ENCODE results near the gene AIF1L. TPM values are rescaled to one million over a fixed set of nuclear protein-coding genes. Genes with fewer than 3 reads are reported as not detected.

AIF1L gene
- total and polyA plus RNA-seq, 2 donors (not counting 1 experiment from before 2014, with no cell fraction given) = not detected

DNA sequence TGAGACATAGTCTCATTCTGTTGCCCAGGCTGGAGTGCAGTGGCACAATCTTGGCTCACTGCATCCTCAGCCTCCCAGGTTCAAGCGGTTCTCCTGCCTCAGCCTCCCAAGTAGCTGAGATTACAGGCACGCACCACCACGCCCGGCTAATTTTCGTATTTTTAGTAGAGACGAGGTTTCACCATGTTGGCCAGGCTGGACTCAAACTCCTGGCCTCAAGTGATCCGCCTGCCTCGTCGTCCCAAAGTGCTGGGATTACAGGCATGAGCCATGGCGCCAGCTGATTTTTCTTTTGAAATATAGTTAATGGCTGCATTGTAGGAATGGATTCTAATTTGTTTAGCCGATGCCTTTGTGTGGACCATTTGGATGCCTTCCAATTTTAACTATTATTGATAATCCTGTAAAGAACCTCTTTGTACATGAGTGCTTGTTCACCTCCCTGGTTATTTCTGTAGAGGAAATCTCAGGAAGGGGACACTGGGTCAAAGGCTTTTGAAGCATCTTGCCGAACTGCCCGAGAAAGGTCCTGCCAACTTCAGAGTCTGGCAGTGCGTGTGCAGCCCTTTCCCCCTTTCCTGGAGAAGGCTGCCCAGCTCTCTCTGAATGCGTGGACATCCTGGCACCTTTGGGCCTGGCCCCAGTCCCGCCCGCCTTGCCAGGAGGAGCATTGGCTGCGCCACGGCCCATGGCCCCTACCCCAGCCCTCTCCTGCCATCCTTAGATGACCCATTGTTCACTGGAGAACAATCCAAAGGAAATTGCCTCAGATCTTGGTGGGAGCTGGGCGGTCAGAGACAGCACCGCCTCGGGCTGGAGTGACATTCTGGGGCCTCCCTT is 20.2 kb downstream of the AIF1L start:
- ATAC-seq (ENCODE audit: low read depth) = no peak
- no peak overlapping the region for H3K9ac ChIP-seq (ENCODE audit: low read length)
- H3K36me3 ChIP-seq (replicated peaks in 1 of 2; ENCODE audit: control extremely low read depth in 1 of 2, control insufficient read depth in 1 of 2, extremely low read depth in 1 of 2, insufficient read depth in 2 of 2, low read length in 1 of 2) = no peaks in the 10 kb centered on the region
- no peak for DNase-seq
- no peak overlapping the region for H3K4me2 ChIP-seq (replicated peaks; ENCODE audit: low read depth, low read length, poor library complexity, severe bottlenecking)
- H3K27ac Mint-ChIP-seq = no peak overlapping the region
- no peak overlapping the region for H3K4me3 Mint-ChIP-seq
- intact Hi-C loops (cut with micrococcal nuclease) = no loop called here
- H3K9me3 Mint-ChIP-seq (ENCODE audit: insufficient read depth) = no peaks in the 10 kb centered on the region
- no peaks in the 10 kb centered on the region for H3K4me1 Mint-ChIP-seq
- no peaks in the 10 kb centered on the region for H4K20me1 ChIP-seq (ENCODE audit: control insufficient read depth, insufficient read depth, low read length, poor library complexity, severe bottlenecking)
- TF ChIP-seq EZH2 (IDR thresholded peaks at IDR 0.05; ENCODE audit: borderline replicate concordance, insufficient read depth, low read depth, low read length, poor library complexity, severe bottlenecking) = no peak
- no peaks in the 10 kb centered on the region for H3K9me3 ChIP-seq (ENCODE audit: control extremely low read depth in 1 of 3, control insufficient read depth in 2 of 3, insufficient read depth in 1 of 3, low read length in 2 of 3)
- 84% methylated on average over 20 of the region's 22 CpGs for WGBS (ENCODE audit: insufficient coverage)
- no peak overlapping the region for H3K4me3 ChIP-seq (ENCODE audit: control extremely low read depth in 1 of 5, extremely low read depth in 1 of 5, insufficient read depth in 1 of 5, low read depth in 2 of 5, low read length in 4 of 5)
- no peak overlapping the region for H3K27ac ChIP-seq (ENCODE audit: low read length in 2 of 2)
- no peak overlapping the region for H2AFZ ChIP-seq (ENCODE audit: insufficient read depth, low read depth, low read length, poor library complexity, severe bottlenecking)
- H3K79me2 ChIP-seq (ENCODE audit: control insufficient read depth, insufficient read depth, low read length) = no peaks in the 10 kb centered on the region
- H3K27me3 ChIP-seq (replicated peaks in 1 of 4; ENCODE audit: control extremely low read depth in 1 of 4, control insufficient read depth in 3 of 4, insufficient read depth in 4 of 4, low read length in 3 of 4) = peaks cover 0 to 12% (median 1%) of the 10 kb centered on the region in 4 experiments
- ChIA-PET CTCF (no interaction called here), POLR2A (interaction anchor here (0.6 kb wide), 1 partner anchor 1846 kb away, joined by 3 read pairs; no protein-coding TSS in a partner anchor)
- no peaks in the 10 kb centered on the region for H3K4me1 ChIP-seq (ENCODE audit: control insufficient read depth in 2 of 2, insufficient read depth in 2 of 2, low read length in 2 of 2)
- H3K27me3 Mint-ChIP-seq = peaks cover 12% of the 10 kb centered on the region

DNA sequence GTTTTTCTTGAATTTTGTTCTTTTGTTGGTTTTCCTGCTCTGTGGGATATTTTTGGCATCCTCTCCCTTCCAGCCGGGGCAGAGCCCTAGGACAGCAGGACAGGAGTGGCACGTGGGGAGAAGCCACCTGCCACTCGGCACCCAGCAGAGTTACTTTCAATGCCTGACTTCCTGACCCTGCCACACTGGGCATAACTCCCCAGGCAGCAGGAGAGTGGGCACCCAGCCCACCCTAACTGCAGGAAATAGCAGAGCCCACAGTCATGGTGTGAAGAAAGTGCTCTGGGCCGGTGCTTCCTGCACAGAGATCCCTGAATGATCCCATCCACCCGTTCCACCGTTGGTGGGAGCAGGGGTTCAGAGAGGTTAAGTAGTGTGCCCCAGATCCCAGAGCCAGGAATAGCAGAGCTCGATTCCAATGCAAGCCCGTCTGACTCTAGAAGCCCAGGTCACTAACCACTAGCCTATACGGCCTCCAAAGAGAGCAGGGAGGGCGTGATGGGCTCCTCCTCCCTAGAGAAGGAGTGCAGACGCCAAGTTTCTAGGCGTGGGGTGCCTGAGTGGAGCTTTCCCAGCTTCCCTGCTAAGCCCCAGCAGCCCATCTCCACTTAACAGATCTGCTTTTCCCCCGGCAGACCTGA is 20.9 kb downstream of the AIF1L start:
- Histone ChIP-seq H4K20me1 (ENCODE audit: control insufficient read depth, insufficient read depth, low read length, poor library complexity, severe bottlenecking) (no peaks in the 10 kb centered on the region), H3K9ac (ENCODE audit: low read length) (no peak overlapping the region), H3K4me3 (ENCODE audit: control extremely low read depth in 1 of 5, extremely low read depth in 1 of 5, insufficient read depth in 1 of 5, low read depth in 2 of 5, low read length in 4 of 5) (no peak overlapping the region), H3K4me1 (ENCODE audit: control insufficient read depth in 2 of 2, insufficient read depth in 2 of 2, low read length in 2 of 2) (no peaks in the 10 kb centered on the region), H3K36me3 (replicated peaks in 1 of 2; ENCODE audit: control extremely low read depth in 1 of 2, control insufficient read depth in 1 of 2, extremely low read depth in 1 of 2, insufficient read depth in 2 of 2, low read length in 1 of 2) (no peaks in the 10 kb centered on the region), H2AFZ (ENCODE audit: insufficient read depth, low read depth, low read length, poor library complexity, severe bottlenecking) (no peak overlapping the region), H3K79me2 (ENCODE audit: control insufficient read depth, insufficient read depth, low read length) (no peaks in the 10 kb centered on the region), H3K9me3 (ENCODE audit: control extremely low read depth in 1 of 3, control insufficient read depth in 2 of 3, insufficient read depth in 1 of 3, low read length in 2 of 3) (no peaks in the 10 kb centered on the region), H3K27me3 (replicated peaks in 1 of 4; ENCODE audit: control extremely low read depth in 1 of 4, control insufficient read depth in 3 of 4, insufficient read depth in 4 of 4, low read length in 3 of 4) (peaks cover 0 to 12% (median 1%) of the 10 kb centered on the region in 4 experiments), H3K27ac (ENCODE audit: low read length in 2 of 2) (no peak overlapping the region), H3K4me2 (replicated peaks; ENCODE audit: low read depth, low read length, poor library complexity, severe bottlenecking) (no peak overlapping the region)
- intact Hi-C loops (cut with micrococcal nuclease) = no loop called here
- DNase-seq (no peak), ATAC-seq (ENCODE audit: low read depth) (no peak)
- Mint-ChIP-seq H3K9me3 (ENCODE audit: insufficient read depth) (no peaks in the 10 kb centered on the region), H3K27me3 (peaks cover 12% of the 10 kb centered on the region), H3K27ac (no peak overlapping the region), H3K4me1 (no peaks in the 10 kb centered on the region), H3K4me3 (no peak overlapping the region)
- 45% methylated on average over 10 of the region's 13 CpGs for WGBS (ENCODE audit: insufficient coverage)
- TF ChIP-seq EZH2 (IDR thresholded peaks at IDR 0.05; ENCODE audit: borderline replicate concordance, insufficient read depth, low read depth, low read length, poor library complexity, severe bottlenecking) = no peak
- TF ChIP-seq, protein P1, sequence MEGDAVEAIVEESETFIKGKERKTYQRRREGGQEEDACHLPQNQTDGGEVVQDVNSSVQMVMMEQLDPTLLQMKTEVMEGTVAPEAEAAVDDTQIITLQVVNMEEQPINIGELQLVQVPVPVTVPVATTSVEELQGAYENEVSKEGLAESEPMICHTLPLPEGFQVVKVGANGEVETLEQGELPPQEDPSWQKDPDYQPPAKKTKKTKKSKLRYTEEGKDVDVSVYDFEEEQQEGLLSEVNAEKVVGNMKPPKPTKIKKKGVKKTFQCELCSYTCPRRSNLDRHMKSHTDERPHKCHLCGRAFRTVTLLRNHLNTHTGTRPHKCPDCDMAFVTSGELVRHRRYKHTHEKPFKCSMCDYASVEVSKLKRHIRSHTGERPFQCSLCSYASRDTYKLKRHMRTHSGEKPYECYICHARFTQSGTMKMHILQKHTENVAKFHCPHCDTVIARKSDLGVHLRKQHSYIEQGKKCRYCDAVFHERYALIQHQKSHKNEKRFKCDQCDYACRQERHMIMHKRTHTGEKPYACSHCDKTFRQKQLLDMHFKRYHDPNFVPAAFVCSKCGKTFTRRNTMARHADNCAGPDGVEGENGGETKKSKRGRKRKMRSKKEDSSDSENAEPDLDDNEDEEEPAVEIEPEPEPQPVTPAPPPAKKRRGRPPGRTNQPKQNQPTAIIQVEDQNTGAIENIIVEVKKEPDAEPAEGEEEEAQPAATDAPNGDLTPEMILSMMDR (IDR thresholded peaks at IDR 0.05) = no peak
- CTCF ChIA-PET = no interaction called here
- POLR2A ChIA-PET = no interaction called here
